HG03135 (cell line): ENCODE measurements around the gene CCNJL.
"Not testable (repeated sequence)": the region's sequence is repeated elsewhere in the genome, so short reads cannot be mapped to it uniquely, and the experiment has no call there.

Experiments used
- ATAC-seq: cut with Tn5 transposase; IDR thresholded peaks from one replicate; pipeline ENCODE4 v1.9.1; 2021; ENCODE audit warnings: mild to moderate bottlenecking, moderate library complexity; ENCODE audit not compliant: unreplicated experiment

CCNJL gene

GRCh38 chr5:160334716-160335115, 22.4 kb upstream of the CCNJL start:
- not testable (repeated sequence) for ATAC-seq

- ATAC-seq, result no peak
Measured at GRCh38 chr5:160333721-160334120, 21.4 kb upstream of the CCNJL start.

GRCh38 chr5:160330212-160330611, 17.8 kb upstream of the CCNJL start:
- ATAC-seq, result no peak

GRCh38 chr5:160327818-160328217, 15.5 kb upstream of the CCNJL start:
- ATAC-seq, result no peak

- ATAC-seq, result no peak
Measured at GRCh38 chr5:160326981-160327380, 14.6 kb upstream of the CCNJL start.

GRCh38 chr5:160325716-160326115, 13.4 kb upstream of the CCNJL start:
- ATAC-seq, result no peak

GRCh38 chr5:160324886-160325285, 12.5 kb upstream of the CCNJL start:
- no peak for ATAC-seq

GRCh38 chr5:160318409-160318808, 6.0 kb upstream of the CCNJL start:
- ATAC-seq, result no peak

GRCh38 chr5:160317434-160317833, 5.1 kb upstream of the CCNJL start:
- no peak for ATAC-seq

- ATAC-seq, result no peak
Measured at GRCh38 chr5:160315968-160316367, 3.6 kb upstream of the CCNJL start.

- ATAC-seq, result no peak
Measured at GRCh38 chr5:160312960-160313727, 780 bp upstream of the CCNJL start.

GRCh38 chr5:160311491-160312133, 752 bp downstream of the CCNJL start:
- peak; percentile 3 for ATAC-seq

GRCh38 chr5:160310552-160311295, 1.6 kb downstream of the CCNJL start:
- ATAC-seq, result no peak

GRCh38 chr5:160310140-160310539, 2.2 kb downstream of the CCNJL start:
- no peak for ATAC-seq

- no peak for ATAC-seq
Measured at GRCh38 chr5:160306696-160307095, 5.7 kb downstream of the CCNJL start.

- no peak for ATAC-seq
Measured at GRCh38 chr5:160305319-160305718, 7.0 kb downstream of the CCNJL start.

GRCh38 chr5:160303690-160304089, 8.7 kb downstream of the CCNJL start:
- ATAC-seq, result no peak

- ATAC-seq, result no peak
Measured at GRCh38 chr5:160298189-160298588, 14.2 kb downstream of the CCNJL start.

GRCh38 chr5:160297776-160298175, 14.6 kb downstream of the CCNJL start:
- no peak for ATAC-seq

GRCh38 chr5:160297004-160297403, 15.4 kb downstream of the CCNJL start:
- ATAC-seq, result no peak

- no peak for ATAC-seq
Measured at GRCh38 chr5:160296496-160296895, 15.9 kb downstream of the CCNJL start.
